GM10266 (cell line): ENCODE data around the gene PRAME.

Source experiments
- DNase-seq: peaks from one replicate; pipeline ENCODE4 v3.0.0; 2012; ENCODE audit errors: extremely low spot score
- TF ChIP-seq, protein P1 (sequence below): IDR thresholded peaks from 2 replicates; pipeline ENCODE4 v1.5.1; 2012; ENCODE audit warnings: mild to moderate bottlenecking, low read depth; ENCODE audit not compliant: control insufficient read depth, insufficient read depth; ENCODE audit errors: missing control alignments

Gene PRAME

DNA sequence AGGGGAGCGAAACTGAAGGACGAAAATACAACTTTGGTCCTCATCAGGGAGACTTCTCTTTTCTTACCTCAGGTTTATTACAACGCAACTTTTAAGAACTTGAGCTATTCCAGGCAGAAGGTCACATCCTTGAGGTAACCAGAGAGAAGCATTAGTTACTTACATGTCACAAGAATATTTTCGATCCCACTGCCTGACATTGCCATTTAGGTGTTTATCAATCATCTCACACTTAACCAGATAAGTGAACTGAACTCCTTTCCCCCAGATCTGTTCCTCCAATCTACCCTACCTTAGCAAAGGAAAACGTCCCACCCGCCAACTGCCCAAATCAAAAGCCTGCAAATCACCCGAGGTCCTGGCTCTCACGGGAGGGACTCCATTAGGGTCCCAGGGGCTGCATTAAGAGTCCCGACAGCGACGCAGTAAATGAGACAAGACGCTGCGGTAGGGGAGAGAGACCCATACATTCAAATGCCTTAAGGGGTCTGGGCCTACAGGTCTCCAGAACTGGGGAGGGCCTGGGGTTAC, 51.3 kb downstream of the PRAME start:
- TF ChIP-seq, protein P1, sequence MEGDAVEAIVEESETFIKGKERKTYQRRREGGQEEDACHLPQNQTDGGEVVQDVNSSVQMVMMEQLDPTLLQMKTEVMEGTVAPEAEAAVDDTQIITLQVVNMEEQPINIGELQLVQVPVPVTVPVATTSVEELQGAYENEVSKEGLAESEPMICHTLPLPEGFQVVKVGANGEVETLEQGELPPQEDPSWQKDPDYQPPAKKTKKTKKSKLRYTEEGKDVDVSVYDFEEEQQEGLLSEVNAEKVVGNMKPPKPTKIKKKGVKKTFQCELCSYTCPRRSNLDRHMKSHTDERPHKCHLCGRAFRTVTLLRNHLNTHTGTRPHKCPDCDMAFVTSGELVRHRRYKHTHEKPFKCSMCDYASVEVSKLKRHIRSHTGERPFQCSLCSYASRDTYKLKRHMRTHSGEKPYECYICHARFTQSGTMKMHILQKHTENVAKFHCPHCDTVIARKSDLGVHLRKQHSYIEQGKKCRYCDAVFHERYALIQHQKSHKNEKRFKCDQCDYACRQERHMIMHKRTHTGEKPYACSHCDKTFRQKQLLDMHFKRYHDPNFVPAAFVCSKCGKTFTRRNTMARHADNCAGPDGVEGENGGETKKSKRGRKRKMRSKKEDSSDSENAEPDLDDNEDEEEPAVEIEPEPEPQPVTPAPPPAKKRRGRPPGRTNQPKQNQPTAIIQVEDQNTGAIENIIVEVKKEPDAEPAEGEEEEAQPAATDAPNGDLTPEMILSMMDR = no peak
- DNase-seq = no peak

DNA sequence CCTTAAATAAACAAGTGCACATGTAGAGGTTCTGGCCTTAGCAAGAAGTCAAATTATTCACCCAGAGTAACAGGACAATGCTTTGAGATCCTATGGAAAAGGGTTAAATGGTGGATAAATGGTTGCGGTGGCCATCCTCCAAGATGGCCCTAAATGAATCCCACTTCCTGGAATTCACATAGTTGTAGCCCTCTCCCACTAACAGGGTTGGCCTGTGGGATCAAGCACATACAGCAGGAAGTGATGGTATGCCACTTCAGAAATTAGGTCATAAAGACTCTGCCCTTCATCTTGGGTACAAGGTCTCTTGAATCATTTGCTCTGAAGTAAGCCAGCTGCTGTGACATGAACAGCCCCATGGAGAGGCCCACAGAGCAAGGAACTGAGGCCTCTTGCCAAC, 52.3 kb downstream of the PRAME start:
- no peak for DNase-seq
- TF ChIP-seq, protein P1 = no peak

DNA sequence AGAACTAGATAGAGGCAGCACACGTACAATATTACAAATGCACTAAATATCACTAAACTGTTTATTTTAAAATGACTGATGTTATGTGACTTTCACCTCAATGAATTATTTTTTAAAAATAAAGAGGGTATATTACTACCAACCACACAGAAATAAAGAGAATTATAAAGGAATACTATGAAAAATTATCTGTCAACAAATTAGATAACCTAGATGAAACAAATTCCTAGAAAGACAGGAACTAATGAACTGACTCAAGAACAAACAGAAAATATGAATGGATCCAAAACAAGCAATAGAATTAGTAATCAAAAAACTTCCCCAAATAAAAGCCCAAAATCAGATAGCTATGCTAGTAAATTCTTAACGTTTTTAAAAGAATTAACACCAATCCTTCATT, 60.8 kb downstream of the PRAME start:
- DNase-seq = no peak
- TF ChIP-seq, protein P1 = no peak
